ENCODE data around the gene MYBBP1A. TPM values are rescaled to one million over a fixed set of nuclear protein-coding genes. Genes with fewer than 3 reads are reported as not detected.

The MYBBP1A gene
- total and polyA plus RNA-seq, 2 experiments from 2014 or later = 70.7 to 213 TPM

DNA sequence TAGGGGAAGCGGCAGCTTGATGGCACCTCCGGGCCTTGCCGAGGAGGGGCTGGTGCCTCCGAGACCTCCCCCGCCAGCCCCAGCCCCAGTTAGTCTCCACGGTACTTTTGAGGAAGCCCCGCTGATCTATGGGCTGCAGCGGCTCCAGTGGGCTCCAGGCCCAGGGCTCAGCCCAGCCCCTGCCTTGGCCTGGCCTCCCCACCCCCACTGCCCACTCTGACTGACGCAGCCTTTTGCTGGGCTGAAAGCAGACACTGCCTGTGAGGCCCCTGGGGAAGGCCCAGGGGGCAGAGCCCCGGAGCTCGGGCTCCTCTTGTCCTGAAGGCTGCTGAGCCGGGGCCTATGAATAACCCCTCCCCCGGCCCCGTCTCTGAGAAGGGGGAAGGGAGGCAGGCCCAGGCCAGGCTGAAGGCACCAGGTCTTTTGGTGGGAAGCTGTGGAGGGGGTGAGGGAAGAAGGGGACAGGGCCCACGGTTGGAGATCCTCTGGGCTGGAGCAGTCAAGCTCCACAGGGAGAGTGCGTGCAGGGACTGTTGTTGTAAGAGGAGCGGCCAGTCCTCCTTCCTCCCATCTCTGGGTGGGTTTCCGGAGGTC is 21.6 kb upstream of the MYBBP1A start:
- peaks cover 18% of the 10 kb centered on the region for H3K4me1 ChIP-seq (ENCODE audit: insufficient read depth)
- H4K20me1 ChIP-seq (replicated peaks; ENCODE audit: insufficient read depth) = no peaks in the 10 kb centered on the region
- Mint-ChIP-seq H3K4me3 (no peak overlapping the region), H3K36me3 (ENCODE audit: low read depth) (peaks cover 3% of the 10 kb centered on the region; the same call in 1 of the 3 replicates), H3K4me1 (peaks cover 29% of the 10 kb centered on the region), H3K9me3 (peaks cover 5% of the 10 kb centered on the region; the same call in 2 of the 3 replicates), H3K27me3 (ENCODE audit: insufficient read depth, low read depth, poor library complexity) (peaks cover 9% of the 10 kb centered on the region), H3K27ac (no peak overlapping the region)
- H3F3A ChIP-seq (replicated peaks; ENCODE audit: low read depth) = no peaks in the 10 kb centered on the region
- no peaks in the 10 kb centered on the region for H3K27me3 ChIP-seq (ENCODE audit: insufficient read depth)
- no peak overlapping the region for H3K27ac ChIP-seq (ENCODE audit: low read depth)
- TF ChIP-seq CREB1 (CRISPR knock-in tag; IDR thresholded peaks at IDR 0.05; ENCODE audit: low read depth) = no peak
- TF ChIP-seq, protein P1, sequence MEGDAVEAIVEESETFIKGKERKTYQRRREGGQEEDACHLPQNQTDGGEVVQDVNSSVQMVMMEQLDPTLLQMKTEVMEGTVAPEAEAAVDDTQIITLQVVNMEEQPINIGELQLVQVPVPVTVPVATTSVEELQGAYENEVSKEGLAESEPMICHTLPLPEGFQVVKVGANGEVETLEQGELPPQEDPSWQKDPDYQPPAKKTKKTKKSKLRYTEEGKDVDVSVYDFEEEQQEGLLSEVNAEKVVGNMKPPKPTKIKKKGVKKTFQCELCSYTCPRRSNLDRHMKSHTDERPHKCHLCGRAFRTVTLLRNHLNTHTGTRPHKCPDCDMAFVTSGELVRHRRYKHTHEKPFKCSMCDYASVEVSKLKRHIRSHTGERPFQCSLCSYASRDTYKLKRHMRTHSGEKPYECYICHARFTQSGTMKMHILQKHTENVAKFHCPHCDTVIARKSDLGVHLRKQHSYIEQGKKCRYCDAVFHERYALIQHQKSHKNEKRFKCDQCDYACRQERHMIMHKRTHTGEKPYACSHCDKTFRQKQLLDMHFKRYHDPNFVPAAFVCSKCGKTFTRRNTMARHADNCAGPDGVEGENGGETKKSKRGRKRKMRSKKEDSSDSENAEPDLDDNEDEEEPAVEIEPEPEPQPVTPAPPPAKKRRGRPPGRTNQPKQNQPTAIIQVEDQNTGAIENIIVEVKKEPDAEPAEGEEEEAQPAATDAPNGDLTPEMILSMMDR (conservative IDR thresholded peaks at IDR 0.05; ENCODE audit: low read depth in 2 of 2) = no peak
- H3K36me3 ChIP-seq (ENCODE audit: insufficient read depth) = no peaks in the 10 kb centered on the region
- H3K4me3 ChIP-seq = peak overlapping the region; percentile 18; the same call in 1 of the 2 replicates
- no peaks in the 10 kb centered on the region for H3K79me2 ChIP-seq (replicated peaks; ENCODE audit: insufficient read depth)
- H3K9me2 ChIP-seq (ENCODE audit: insufficient read depth) = no peaks in the 10 kb centered on the region
- peak overlapping the region; percentile 86 for H2AFZ ChIP-seq
- DNase-seq (ENCODE audit: low spot score) (peak; percentile 79), ATAC-seq (peak; percentile 94)
- H3K4me2 ChIP-seq = peak overlapping the region; percentile 70

DNA sequence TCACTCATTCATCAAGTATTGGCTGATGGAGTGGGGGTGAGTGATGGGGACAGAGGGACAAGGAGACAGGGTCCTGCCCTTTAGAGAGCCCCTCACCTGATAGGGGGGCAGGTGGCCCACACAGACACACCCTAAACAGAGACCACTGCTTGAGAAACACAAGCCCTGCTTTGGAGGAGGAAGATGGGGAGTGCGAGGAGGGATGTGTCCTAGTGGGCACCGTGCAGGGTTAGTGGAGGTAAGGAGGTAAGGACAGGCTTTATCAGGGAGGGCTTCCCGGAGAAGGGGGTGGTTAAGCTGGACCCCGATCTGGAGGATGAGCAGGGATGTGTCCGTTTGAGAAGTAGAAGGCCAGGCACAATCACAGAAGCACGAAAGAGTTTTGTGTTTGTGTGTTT is 21.0 kb upstream of the MYBBP1A start:
- Mint-ChIP-seq H3K4me3 (no peak overlapping the region; the same call in 2 of the 3 replicates), H3K27ac (0 out of 2 replicates have a peak overlapping the region, but pooled peaks have one; percentile 6)
- no peak for DNase-seq (ENCODE audit: low spot score)

More for the DNA sequence above, 21.0 kb upstream of the MYBBP1A start:
- H2AFZ ChIP-seq = peak overlapping the region; percentile 86
- H4K20me1 ChIP-seq (replicated peaks; ENCODE audit: insufficient read depth) = no peaks in the 10 kb centered on the region
- H3F3A ChIP-seq (replicated peaks; ENCODE audit: low read depth) = no peaks in the 10 kb centered on the region
- H3K4me2 ChIP-seq = peak overlapping the region; percentile 70
- no peak overlapping the region for H3K4me3 ChIP-seq
- Mint-ChIP-seq H3K36me3 (ENCODE audit: low read depth) (peaks cover 3% of the 10 kb centered on the region; the same call in 1 of the 3 replicates), H3K4me1 (peaks cover 24% of the 10 kb centered on the region), H3K9me3 (peaks cover 5% of the 10 kb centered on the region; the same call in 2 of the 3 replicates), H3K27me3 (ENCODE audit: insufficient read depth, low read depth, poor library complexity) (peaks cover 5% of the 10 kb centered on the region)
- TF ChIP-seq ZNF114 (CRISPR knock-in tag; IDR thresholded peaks at IDR 0.05) (no peak), STAT1 (IDR thresholded peaks at IDR 0.05; ENCODE audit: unreplicated experiment) (no peak), JUNB (IDR thresholded peaks at IDR 0.05; ENCODE audit: unreplicated experiment) (no peak), EZH2 (IDR thresholded peaks at IDR 0.05; ENCODE audit: low read depth, unreplicated experiment) (no peak)
- TF ChIP-seq, protein P1 (conservative IDR thresholded peaks at IDR 0.05; ENCODE audit: low read depth in 2 of 2) = no peak
- TF ChIP-seq, protein P2, sequence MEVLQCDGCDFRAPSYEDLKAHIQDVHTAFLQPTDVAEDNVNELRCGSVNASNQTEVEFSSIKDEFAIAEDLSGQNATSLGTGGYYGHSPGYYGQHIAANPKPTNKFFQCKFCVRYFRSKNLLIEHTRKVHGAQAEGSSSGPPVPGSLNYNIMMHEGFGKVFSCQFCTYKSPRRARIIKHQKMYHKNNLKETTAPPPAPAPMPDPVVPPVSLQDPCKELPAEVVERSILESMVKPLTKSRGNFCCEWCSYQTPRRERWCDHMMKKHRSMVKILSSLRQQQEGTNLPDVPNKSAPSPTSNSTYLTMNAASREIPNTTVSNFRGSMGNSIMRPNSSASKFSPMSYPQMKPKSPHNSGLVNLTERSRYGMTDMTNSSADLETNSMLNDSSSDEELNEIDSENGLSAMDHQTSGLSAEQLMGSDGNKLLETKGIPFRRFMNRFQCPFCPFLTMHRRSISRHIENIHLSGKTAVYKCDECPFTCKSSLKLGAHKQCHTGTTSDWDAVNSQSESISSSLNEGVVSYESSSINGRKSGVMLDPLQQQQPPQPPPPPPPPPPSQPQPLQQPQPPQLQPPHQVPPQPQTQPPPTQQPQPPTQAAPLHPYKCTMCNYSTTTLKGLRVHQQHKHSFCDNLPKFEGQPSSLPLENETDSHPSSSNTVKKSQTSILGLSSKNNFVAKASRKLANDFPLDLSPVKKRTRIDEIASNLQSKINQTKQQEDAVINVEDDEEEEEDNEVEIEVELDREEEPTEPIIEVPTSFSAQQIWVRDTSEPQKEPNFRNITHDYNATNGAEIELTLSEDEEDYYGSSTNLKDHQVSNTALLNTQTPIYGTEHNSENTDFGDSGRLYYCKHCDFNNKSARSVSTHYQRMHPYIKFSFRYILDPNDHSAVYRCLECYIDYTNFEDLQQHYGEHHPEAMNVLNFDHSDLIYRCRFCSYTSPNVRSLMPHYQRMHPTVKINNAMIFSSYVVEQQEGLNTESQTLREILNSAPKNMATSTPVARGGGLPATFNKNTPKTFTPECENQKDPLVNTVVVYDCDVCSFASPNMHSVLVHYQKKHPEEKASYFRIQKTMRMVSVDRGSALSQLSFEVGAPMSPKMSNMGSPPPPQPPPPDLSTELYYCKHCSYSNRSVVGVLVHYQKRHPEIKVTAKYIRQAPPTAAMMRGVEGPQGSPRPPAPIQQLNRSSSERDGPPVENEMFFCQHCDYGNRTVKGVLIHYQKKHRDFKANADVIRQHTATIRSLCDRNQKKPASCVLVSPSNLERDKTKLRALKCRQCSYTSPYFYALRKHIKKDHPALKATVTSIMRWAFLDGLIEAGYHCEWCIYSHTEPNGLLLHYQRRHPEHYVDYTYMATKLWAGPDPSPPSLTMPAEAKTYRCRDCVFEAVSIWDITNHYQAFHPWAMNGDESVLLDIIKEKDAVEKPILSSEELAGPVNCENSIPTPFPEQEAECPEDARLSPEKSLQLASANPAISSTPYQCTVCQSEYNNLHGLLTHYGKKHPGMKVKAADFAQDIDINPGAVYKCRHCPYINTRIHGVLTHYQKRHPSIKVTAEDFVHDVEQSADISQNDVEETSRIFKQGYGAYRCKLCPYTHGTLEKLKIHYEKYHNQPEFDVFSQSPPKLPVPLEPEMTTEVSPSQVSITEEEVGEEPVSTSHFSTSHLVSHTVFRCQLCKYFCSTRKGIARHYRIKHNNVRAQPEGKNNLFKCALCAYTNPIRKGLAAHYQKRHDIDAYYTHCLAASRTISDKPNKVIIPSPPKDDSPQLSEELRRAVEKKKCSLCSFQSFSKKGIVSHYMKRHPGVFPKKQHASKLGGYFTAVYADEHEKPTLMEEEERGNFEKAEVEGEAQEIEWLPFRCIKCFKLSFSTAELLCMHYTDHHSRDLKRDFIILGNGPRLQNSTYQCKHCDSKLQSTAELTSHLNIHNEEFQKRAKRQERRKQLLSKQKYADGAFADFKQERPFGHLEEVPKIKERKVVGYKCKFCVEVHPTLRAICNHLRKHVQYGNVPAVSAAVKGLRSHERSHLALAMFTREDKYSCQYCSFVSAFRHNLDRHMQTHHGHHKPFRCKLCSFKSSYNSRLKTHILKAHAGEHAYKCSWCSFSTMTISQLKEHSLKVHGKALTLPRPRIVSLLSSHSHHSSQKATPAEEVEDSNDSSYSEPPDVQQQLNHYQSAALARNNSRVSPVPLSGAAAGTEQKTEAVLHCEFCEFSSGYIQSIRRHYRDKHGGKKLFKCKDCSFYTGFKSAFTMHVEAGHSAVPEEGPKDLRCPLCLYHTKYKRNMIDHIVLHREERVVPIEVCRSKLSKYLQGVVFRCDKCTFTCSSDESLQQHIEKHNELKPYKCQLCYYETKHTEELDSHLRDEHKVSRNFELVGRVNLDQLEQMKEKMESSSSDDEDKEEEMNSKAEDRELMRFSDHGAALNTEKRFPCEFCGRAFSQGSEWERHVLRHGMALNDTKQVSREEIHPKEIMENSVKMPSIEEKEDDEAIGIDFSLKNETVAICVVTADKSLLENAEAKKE (CRISPR knock-in tag; IDR thresholded peaks at IDR 0.05) = no peak
- no peaks in the 10 kb centered on the region for H3K27me3 ChIP-seq (ENCODE audit: insufficient read depth)
- no peak overlapping the region for H3K27ac ChIP-seq (ENCODE audit: low read depth)
- H3K36me3 ChIP-seq (ENCODE audit: insufficient read depth) = no peaks in the 10 kb centered on the region
- no peaks in the 10 kb centered on the region for H3K79me2 ChIP-seq (replicated peaks; ENCODE audit: insufficient read depth)
- no peak for ATAC-seq
- no peaks in the 10 kb centered on the region for H3K9me2 ChIP-seq (ENCODE audit: insufficient read depth)
- peaks cover 18% of the 10 kb centered on the region for H3K4me1 ChIP-seq (ENCODE audit: insufficient read depth)
